DMS 273 (cell line): ENCODE measurements around the gene ZNF148.
"Not testable (repeated sequence)": the region's sequence is repeated elsewhere in the genome, so short reads cannot be mapped to it uniquely, and the experiment has no call there.

ENCODE experiments used
- DNase-seq: peaks from one replicate; lab custom pipeline; 2025; ENCODE audit not compliant: unreplicated experiment; lab: John Stamatoyannopoulos, UW

Gene ZNF148

DNA sequence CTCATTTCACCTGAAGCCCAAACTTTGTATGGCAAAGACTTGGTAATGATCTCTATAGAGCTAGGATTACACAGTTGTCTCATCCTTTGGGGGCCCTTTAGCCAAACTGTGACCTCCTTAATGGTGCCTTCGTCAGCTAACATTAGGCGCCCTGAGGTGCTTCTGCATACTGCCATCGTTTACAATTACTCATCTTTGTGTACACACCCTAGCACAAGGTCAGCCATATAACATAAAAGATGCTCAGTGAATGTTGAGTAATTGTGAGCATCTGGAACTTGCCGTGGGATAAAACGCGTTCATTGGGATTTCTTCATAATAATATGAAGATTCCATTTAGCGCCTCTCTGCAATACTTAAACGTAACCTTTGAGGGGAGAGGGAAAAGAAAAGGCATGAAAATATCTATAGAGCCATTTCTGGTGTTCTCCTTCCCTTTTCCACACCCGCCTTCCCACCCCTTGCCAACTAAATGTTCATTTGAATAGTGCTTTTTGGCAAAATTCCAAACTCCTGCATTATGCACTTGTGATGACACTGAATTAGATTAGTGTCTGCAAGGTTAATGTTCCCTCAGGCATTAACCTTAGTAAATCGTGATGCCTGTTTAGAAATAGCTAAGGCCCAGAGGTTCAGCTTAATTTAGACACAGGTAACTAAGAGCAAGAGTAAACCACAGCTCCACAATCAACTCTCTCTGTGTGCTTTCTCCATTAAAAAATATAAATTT is 990 bp upstream of the ZNF148 start:
- DNase-seq: peak; percentile 85

DNA sequence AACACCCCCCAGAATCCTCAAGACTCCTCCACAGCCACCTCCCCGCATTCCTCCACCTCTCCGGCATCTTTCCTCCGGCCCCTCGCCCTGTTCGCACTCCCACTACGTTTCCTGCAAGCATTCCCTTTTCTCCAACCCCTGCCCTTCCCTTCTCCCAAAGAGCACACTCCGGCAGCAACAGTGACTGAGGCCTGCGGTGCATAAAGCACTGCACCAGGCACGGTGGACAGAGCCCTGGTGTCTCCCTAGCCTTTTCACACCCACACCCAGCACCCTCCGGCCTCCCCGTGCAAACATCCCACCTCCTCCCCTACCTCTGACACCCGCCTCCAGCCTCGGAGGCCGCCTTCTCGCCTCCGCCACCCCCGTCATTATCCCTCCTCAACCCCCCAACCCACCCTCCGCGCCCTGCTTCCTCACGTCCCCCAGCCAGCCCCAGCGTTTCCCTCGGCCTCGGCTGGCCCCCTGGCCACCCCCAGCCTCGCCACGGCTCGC is 577 bp downstream of the ZNF148 start:
- peak; percentile 84 for DNase-seq

DNA sequence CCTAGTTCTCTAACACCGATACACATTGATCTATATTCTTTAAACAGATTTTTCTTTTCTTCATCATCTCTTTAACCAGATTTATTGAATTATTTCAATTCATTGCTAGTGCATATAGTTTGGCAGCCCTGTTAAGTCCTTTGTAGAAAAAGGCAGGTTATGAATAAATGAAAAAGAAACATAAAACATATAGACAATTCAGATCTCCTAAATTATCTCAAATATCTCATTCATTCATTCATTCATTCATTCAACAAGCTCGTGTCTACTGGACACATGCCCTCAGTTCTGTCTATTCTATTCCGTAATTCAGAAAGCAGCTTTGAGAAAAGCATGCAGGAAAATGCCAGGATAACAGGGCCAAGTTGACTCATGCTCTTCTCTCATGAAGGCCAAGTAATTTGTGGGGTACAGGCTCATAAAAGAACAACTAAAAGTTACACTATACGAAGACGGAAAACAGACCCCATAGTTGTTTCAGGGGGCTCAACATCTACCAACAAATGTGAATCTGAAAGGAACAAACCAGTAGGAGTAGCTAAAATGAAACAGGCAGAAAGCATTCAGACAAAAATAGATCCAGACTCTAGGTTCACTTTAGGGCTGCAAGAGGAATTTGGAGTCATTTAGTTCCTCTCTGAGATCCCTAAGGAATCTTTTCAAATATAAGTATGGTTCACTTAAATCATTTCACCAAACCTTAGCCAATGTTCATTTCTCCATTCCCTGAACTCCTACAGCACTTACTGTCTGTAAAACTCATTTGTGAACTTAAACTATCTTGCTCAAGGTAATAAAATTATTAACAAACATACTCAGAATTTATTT is 7.5 kb downstream of the ZNF148 start:
- DNase-seq: no peak

DNA sequence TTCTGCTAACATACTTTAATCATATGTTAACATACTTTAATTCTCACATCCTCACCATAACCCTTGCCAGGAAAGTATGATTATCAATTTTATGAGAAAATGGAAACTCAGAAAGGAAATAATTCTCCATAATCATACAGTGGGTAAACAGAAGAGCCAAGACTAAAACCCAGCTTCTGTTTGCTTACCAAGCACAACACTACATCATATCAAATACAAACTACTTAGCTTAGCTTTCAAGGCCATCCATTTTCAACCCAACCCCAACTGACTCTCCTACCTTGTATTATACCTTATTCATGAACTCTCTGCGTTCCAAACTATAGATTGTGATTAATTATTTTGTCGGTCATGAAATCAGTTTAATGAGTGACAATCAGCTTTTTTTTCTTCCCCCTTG is 9.0 kb downstream of the ZNF148 start:
- no peak for DNase-seq

DNA sequence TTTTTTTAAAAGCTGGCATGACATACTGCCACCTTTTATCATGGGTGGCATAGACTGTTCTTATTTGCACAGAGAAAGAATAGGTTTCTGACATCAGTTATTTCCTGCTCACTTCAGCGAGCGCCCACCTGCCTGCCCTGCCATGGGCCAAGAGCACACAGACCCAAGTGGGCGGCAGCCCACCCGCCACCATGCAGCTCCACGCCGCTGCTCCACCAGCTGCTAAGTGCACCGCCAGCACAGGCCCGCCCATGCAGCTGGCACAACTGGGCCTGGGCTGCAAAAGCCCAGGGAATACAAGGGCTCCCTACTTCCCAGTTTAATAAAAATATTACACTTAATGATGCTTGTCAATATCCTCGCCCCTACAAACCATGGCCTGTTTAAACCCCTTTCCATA is 15.4 kb downstream of the ZNF148 start:
- peak; percentile 39 for DNase-seq

DNA sequence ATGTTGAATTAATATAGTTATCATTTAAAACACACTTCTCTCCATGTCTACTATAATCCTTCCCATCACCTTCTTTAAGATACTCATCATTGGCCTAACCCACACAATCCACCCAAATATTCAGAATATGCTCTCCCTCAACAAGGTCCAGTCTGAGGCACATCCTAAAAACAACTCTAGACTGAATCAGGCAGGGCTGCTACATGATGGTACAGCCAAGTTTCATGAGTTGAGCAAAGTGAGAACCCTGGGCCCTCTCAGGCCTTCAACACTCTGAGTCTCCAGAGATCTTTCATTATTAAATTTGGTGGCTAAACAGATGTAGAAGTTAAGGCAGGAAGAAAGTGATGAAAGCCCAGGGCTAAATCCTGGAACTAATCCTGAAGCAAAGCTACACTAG is 16.2 kb downstream of the ZNF148 start:
- no peak for DNase-seq

DNA sequence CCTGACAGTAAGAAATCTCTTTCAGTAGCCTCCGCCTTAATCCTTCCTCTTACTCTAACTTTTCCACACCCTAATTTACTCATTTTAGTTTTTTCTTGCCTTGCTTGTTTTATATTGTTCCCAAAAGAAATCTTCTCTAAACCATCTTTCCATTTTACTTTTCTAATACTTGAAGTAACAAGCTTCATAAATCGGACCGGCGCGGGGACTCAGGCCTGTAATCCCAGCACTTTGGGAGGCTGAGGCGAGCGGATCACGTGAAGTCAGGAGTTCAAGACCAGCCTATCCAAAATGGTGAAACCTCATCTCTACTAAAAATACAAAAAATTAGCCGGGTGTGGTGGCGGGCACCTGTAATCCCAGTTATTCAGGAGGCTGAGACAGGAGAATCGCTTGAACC is 17.3 kb downstream of the ZNF148 start:
- no peak for DNase-seq

DNA sequence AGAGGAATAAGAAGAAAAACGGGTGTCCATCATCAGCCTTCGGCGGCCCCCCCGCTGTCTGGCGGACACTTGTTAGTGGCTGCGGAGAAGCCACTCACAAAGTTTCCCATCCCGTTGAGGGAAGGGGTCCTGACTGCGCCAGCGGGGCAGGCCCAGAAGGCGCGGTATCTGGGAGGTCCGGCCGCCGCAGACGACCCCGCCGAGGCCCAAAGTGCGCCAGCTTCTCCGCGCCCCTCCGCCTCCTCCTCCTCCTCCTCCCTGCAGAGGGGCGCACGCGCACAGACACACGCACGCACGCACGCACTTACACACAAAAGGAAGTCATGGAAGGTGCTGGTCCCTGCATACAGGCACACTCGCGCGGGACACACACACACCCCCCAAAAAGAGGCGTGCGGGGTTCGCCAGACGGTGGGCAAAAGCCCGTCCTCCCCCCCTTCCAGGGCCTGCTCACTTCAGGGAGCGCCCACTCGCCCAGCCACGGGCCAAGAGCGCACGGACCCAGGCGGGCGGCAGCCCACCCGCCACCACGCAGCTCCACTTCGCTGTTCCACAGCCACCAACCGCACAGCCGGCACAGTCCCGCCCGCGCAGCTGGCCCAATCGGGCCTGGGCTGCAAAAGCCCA is 18.0 kb downstream of the ZNF148 start:
- DNase-seq: no peak

DNA sequence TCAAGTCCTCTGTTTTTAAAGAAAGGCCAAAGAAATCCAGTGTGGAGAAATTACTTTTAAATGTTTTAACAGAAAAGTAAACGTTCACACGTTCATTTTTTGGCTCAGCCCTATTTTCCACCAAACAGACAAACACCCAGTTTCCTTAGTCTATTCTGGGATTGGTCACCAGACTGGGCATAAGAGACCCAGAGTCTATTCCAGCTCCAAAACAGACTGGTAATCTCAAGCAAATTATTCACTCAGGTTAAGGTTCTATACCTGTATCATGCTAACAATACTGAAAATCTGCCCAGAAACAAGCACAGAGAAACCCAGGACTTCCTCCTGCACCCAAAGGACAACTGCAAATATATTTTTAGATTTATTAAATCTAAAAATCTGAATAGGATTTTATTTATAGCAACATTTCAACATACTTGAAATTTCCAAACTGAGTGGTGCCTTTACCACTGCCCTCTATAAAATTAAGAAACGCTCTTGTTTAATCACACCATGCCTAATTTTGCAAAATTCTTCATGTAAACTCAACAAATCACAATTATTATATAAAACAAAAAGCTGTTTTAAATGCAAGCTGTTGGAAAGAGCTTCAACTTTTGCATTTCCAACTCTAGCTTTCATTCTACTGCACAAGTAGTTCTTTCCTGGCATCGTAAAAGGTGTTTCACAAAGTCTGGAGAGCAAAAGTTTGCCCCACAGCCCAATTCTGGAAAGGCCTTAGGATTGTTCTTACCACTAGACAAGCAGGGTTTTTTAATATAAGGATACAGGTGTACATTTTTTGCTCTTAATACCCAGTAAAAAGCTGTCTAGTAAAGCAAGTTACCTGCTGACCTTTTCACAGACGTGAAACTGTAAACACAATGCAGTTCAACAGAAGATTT is 18.7 kb downstream of the ZNF148 start:
- no peak for DNase-seq

DNA sequence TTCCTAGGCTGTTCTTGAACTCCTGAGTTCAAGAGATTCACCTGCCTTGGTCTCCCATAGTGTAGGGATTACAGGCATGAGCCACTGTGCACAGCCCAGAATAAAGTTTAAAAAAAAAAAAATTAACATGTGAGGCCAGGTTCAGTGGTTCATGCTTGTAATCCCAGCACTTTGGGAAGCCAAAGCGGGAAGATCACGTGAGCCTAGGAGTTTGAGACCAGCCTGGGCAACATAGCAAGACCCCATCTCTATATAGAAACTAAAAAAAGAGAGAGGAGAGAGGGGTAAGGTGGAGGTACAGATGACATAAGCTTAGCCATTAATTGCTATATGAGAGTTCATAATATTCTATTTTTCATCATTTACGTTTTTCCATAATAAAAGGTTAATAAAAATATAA is 21.5 kb downstream of the ZNF148 start:
- no peak for DNase-seq

DNA sequence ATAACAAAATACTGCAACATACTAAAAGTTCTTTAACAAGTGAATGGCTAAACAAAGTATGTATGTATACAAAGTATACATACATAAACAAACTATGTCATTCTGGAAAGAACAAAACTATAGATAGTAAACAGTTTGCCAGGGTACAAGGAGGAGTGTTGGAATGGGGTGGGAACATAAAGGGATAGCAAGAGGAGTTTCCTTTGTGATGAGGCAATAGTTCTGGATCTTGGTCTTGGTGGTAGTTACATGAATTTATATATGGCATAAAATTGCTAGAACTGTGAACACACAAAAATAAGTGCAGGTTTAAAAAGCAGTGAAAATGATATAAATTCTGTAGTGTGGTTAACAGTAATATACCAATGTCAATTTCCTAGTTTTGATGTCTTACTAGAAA is 22.0 kb downstream of the ZNF148 start:
- DNase-seq: no peak

DNA sequence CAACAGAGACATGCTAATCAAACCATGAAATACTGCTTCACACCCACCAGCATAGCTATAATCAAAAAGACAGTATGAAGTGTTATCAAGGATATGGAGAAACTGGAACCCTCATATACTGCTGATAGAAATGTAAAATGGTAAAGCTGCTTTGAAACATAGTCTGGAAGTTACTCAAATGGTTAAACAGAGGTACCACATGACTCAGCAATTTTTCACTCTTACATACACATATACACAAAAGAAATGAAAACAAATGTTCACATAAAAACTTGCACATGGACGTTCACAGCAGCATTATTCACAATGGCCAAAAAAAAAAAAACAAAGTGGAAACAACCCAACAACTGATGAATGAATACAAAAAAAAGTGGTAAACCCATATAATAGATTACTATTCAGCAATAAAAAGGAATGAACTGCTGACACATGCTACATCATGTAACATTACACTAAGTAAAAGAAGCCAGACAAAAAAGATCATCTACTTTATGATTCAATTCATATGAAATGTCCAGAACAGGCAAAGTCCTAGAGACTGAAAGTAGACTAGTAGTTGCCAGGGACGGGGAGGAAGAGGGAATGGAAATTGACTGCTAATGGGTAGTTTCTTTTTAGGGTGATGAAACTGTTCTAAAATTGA is 23.2 kb downstream of the ZNF148 start:
- no peak for DNase-seq

DNA sequence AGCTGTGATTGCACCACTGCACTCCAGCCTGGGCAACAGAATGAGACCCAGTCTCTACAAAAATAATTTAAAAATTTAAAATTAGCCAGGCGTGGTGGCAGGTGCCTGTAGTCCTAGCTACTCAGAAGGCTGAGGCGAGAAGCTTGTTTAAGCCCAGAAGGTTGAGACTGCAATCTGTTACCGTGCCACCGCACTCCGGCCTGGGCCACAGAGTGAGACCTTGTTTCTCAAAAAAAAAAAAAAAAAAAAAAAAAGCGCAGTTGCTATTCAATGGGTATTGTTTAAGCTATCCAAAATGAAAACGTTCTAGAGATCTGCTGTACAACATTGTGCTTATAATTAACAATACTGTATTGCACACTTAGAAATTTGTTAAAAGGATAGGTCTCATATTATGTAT is 24.0 kb downstream of the ZNF148 start:
- DNase-seq: no peak

DNA sequence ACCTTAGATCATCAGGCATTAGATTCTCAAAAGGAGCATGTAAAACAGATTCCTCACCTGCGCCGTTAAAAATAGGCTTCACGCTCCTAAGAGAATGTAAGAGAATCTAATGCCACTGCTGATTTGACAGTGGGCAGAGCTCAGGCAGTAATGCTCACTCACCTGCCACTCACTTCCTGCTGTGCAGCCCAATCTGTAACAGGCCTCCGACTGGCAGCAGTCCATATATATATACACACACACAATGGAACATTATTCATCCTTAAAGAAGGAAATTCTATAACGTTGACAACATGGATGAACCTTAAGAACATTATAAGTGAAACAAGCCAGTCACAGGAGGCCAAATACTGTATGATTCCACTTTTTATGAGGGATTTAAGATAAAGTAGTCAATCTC is 24.5 kb downstream of the ZNF148 start:
- no peak for DNase-seq

DNA sequence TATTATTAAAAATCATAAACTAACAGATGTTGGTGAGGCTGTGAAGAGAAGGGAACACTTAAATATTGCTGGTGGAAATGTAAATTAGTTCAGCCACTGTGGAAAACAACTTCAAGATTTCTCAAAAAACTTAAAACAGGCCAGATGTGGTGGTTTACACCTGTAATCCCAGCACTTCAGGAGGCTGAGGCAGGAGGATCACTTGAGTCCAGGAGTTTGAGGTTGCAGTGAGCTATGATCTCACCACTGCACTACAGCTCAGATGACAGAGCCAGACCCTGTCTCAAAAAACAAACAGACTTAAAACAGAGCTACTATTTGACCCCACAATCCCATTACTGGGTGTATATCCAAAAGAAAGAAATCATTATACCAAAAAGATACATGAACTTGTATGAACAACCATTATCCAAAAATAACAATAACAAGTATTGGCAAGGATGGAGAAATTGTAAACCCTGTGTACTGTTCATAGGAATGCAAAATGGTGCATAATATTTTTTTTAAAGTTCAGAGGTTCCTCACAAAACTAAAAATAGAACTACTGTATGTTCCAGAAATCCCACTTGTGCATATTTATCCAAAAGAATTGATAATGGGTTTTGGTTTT is 25.5 kb downstream of the ZNF148 start:
- no peak for DNase-seq

DNA sequence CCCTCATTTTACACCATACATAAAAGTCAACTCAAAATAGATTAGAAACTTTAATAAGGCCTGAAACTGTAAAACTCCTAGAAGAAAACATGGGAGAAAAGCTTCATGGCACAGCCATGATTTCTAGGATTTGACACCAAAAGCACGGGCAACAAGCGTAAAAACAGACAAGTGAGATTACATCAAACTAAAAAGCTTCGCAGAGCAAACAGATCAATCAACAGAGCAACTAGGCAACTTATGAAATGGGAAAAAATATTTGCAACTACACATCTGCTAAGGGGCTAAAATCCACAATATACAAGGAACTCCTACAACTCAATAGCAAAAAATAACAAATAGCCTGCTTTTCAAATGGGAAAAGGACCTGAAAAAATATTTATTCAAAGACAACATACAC is 26.1 kb downstream of the ZNF148 start:
- no peak for DNase-seq

DNA sequence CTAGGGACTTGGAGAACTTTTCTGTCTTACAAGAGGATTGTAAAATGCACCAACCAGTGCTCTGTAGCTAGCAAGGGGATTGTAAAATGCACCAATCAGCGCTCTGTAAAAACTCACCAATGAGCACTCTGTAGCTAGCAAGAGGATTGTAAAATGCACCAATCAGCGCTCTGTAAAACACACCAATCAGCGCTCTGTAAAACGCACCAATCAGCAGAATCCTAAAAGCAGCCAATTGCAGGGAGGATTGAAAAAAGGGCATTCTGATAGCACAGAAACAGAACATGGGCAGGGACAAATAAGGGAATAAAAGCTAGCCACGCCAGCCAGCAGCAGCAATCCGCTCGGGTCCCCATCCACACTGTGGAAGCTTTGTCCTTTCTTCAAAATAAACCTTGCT is 31.8 kb downstream of the ZNF148 start:
- not testable (repeated sequence) for DNase-seq

DNA sequence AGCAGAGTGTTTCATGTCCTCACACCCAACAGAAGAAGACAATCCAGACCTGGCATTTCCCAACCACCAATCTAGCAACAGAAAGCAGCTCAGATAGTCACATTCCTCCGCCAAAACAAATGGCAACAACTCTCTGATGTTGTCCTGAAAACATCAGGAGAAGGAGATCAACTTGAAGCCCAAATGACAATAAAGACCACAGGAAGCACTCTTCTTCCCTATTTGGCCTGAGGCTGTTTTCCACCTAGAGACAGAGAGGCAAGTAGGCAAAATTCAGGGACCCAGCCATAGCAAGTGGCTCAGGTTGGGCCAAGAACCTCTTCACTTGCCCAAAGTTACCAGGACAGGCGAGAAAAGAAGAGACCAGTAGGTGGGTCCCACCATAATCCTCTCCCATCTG is 35.0 kb downstream of the ZNF148 start:
- DNase-seq: no peak

DNA sequence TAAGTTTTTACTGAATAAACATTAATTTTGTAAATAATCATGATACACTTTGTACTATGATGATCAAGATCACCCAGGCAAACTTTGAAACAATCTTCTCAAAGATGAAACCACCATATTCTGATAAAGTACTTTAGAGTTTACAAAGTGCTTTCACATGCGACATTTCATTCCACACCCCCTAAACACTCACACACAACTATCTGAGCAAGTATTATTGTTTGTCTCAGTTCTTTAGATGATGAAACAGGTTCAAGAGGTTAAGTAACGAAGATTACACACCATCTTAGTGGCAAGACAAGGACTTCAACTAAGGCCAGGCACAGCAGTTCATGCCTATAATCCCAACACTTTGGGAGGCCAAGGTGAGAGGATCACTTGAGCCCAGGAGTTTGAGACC is 37.6 kb downstream of the ZNF148 start:
- DNase-seq: no peak
